ENCODE results near the gene IGFL2.
"Not testable (repeated sequence)": the region's sequence is repeated elsewhere in the genome, so short reads cannot be mapped to it uniquely, and the experiment has no call there.

IGFL2 gene

DNA sequence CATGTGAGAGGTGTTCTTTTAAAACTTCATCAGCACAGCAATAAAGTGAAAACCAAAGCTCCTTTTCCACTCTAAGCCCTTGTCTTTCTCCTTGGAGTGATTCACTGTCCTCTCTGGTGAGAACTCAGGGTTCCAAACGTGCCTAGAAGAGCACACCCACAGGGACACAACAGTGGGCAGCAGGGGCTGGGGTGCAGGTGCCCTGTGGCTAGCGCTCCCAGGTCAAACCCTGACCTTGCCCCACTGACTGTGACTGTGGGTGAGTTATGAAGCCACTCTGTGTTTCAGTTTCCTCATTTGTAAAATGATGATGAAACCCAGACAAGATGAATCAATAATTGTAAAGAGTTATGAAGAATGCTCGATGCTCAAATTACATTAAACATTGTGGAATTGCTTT, 43.9 kb downstream of the IGFL2 start:
- DNase-seq, result no peak

DNA sequence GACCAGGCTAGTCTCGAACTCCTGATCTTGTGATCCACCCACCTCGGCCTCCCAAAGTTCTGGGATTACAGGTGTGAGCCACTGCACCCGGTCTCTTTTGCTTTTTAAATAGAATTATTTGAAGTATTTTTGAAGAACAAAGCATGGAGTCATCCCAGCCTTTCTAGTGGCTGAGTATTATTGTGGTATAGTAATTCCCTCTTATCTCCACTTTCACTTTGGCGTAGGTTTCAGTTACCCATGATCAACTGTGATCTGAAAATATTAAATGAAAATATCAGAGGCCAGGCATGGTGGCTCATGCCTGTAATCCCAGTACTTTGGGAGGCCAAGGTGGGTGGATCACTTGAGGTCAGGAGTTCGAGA, 44.6 kb downstream of the IGFL2 start:
- not testable (repeated sequence) for DNase-seq

DNA sequence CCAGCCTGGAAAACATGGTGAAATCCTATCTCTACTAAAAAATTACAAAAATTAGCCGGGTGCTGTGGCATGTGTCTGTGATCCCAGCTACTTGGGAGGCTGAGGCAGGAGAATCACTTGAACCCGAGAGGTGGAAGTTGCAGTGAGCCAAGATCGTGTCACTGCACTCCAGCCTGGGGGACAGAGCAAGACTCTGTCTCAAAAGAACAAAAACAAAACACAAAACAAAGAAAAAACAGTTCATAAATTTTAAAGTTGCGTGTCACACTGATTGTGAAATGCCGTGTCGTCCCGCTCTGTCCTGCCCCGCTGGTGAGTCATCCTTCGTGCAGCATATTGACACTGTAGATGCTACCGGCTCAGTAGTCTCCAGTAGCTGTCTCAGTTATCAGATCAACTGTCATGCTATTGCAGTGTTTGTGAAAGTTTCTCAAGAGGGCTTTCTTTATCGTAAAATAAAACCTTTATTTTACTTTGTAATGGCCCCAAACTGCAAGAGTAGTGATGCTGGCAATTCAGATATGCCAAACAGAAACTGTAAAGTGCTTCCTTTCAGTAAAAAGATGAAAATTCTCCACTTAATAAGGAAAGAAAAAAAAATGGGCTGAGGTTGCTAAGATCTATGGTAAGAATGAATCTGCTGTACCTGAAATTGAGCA, 45.1 kb downstream of the IGFL2 start:
- DNase-seq, result no peak

DNA sequence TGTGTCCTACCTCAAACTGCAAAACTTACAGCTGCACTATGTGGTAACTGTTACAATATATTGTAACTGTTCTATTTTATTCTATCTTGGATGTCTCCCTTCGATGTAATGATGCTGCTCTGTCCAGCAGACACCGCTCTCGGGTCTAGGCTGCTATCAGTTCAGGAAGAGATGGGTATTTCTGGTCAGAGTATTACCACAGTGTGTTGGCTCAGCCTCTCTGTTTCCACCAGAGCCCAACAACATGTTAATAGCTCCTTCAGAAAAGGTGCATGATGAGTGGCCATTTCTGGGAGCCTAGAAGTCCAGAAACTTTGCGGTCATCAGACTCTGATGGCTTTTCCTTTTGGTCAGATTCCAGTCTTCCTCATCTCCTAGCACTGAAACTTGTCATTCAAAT, 45.6 kb downstream of the IGFL2 start:
- no peak for DNase-seq

DNA sequence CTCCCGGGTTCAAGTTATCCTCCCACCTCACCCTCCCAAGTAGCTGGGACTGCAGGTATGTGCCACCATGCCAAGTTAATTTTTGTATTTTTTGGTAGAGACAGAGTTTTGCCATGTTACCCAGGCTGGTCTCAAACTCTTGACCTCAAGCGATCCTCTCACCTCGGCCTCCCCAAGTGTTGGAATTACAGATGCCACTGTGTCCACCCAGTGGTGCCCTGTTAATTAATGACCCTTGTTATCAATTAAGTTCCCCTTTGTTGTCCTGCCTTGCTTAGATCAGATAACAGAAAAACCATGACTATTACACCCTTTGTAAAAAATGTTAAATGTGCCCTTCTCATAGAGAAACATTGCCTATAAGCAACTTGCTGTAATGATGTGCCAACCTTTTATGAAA, 47.1 kb downstream of the IGFL2 start:
- DNase-seq, result no peak

DNA sequence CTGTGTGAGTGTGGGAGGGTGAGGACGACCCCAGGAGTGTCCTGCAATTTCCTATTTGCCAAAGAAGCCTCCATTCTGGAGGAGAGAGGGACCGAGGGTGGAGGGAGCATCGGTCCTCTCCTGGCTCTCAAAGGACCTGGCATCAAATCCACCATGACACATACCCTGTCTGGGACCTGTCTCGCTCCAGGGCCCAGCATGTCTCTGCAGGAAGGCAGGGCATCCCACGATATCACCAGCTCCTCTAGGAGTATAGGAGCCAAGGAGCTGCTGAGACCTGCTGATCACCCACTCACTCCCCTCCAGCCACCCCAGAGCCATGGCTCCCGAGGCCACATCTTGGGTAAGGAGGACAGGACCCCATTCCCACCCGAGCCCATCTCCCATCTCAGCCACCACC, 47.9 kb downstream of the IGFL2 start:
- DNase-seq, result not testable (repeated sequence)

DNA sequence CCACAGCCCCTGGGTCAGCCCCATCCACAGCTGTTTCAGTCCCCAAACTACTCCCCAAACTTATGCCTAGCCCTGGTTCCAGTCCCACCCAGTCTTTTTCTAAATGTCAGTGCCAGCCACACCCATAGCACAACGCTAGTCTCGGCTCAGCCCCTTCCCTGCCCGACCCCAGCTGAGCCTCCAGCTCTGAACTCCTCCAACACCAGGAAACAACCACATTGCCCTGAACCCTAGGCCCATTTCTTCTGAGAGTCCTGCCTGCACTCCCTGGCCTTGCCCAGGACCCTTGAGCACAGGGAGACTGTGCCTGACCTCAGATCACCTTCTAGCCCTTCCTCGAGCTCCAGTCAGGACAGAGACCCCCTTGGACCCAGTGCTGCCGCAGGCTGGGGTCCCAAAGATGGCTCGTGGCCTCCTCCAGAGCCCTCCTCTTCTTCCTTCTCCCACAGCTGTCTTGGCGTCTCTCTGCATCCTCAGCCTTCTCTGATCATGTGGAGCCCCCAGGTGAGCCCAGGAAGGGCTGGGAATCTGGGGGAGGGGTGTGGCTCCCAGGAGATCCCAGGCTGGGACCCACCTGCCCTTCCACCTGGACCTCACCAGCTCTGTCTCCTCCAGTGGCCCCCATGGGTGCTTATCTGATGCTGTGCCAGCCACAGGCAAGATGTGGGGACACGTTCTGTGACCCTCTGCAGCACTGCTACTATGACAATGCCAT, 48.5 kb downstream of the IGFL2 start:
- DNase-seq, result no peak

DNA sequence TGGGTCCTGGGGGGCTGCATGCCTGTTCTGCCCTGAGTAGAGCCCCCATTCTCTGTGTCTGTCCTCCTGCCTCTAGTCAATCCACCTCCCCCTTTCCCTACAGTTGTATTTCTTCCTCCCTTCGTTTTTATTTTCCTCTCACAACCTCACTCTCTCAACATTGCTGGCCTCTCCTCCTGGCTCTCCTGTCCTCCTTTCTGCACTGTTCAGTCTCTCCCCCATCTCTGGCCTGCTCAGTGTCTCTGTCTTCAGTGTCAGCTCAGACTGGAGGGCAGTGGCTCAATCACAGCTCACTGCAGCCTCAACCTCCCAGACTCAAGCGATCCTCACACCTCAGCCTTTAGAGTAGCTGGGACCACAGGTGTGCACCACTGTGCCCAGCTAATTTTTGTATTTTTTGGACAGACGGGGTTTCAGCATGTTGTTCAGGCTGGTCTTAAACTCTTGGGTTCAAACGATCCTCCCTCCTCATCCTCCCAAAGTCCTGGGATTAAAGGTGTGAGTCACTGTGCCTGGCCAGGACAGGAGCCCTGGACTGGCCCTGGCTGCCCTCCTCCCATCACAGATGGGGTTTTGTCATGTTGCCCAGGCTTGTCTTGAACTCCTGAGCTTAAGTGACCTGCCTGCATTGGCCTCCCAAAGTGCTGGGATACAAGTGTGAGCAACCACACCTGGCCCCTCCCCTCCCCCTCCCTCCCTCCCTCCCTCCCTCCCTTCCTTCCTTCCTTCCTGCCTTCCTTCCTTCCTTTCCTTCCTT, 49.5 kb downstream of the IGFL2 start:
- no peak for DNase-seq

DNA sequence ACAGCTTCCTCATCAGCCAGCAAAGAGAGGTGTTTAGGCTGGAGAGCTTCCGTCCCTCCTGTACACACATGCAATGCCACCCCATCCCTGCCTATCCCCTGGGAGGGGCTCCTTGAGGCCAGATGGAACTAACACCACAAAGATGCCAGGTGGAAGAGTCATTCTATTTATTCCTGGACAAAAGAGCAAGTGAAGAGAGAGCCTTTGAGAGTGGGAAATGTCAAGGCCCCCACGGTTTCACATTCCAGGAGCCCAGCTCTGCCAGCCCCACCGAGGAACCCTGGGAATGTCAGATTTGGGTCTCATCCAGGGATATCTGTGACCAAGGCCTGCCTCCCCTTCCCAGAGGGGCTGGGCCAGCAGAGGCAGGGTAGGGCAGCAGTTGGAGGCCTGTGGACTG, 50.7 kb downstream of the IGFL2 start:
- no peak for DNase-seq

DNA sequence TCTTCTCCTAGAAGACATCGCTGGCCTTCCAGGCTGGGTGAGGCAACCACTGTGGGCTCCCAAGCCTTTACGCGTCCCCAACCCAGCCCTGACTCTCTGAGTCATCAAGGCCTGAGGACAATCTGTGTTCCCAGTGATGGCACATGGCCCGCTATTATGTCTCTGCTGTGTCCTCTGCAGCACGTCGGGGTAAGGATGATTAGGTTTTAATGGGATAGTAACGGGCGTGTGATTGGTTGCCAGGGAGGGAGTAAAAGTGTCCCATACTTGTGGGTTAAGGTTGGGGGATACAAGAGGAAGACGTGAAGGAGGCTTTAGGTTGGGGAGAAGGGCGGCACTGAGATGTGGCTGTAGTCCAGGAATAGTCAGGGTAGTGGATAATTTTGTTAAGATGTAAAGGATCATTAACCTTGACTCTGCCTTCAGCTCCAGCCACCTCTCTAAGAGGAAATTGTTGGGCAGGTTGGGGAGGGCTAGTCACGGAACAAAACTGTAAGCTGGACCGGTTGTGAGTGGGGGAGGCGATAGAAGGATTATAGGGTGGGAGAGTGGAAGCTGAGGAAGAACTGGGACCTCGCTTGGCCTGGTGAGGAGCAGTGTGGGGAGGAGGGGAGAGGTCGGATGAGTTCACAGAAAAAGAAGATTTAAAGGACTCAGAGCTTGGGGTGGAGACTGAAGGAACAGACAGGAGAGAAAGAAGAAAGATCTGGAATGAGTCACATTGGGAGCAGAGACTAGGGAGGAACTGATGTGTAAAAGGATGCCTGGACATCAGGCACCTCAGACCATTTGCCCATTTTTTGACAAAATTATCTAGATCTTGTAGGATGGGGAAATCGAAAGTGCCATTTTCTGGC, 53.6 kb downstream of the IGFL2 start:
- DNase-seq, result no peak

DNA sequence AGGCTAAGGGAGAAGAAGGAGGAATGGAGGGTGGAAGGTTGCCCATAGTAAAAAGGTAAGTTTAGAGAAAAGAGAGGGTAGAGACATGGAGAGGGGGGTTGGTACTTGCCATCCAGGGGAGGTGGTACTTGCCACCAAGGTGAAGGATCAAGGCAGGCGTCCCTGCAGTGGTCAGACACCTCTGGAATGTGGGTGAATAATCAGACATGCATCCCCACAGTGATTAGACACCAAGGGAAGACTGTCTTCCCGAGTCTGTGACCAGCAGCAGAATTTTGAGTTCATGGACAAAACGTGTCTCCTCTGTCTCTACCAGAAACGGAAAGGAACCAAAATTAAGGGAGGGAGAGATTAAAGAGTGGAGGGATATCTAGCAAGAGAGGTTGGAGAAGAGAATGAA, 54.4 kb downstream of the IGFL2 start:
- DNase-seq, result no peak

DNA sequence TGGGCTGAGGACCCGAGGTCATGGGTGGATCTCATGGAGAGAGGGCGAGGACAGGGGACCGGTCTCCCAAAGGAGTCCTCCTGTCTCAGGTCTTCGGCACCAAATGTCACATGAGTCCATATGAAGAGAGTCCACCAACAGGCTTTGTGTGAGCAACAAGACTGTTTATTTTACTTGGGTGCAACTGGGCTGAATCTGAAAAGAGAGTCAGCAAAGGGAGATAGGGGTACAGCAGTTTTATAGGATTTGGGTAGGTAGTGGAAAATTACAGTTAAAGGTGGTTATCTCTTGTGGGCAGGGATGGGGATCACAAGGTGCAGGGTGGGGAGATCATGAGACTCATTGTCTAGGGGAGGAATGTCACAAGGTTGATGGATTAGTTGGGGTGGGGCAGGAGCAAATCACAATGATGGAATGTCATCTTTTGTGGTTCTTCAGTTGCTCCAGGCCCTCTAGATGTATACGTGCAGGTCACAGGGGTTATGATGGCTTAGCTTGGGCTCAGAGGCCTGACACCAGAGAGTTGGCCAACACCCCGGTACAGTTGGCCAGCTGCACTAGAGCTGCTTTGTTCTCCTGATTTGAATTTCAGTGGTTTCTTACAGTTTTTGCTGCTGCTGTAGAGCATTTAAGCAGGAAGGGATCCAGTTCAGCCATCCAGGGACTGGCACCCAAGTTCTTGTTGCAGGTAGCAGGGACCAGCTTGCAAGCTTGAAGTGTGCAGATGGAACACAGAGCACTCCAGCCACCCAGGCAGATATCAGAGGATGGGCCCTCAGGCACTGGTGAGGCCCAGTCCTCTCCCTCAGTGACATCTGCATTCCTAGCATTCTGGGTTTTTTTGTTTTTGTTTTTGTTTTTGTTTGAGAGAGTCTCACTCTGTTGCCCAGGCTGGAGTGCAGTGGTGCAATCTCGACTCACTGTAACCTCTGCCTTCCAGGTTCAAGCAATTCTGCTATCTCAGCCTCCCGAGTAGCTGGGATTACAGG, 55.1 kb downstream of the IGFL2 start:
- no peak for DNase-seq

DNA sequence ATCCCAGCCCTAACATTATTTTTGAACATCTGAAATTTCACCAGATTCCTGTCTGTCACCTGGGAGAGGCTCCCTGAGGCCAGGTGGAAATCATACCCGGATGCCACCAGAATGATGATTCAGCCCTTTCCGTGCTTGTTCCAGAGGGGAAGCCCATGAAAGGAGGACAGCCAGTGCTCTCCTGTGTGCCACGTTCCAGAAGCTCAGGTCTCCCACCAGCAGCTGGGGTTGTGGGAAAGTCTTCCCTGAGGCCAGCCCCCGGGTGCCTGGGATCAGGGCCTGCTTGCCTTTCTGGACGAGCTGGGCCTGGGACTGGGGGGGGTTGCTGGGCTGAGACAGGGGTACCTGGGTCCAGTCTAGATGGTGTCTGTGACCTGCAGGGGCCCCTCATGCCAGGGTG, 56.0 kb downstream of the IGFL2 start:
- DNase-seq, result no peak

DNA sequence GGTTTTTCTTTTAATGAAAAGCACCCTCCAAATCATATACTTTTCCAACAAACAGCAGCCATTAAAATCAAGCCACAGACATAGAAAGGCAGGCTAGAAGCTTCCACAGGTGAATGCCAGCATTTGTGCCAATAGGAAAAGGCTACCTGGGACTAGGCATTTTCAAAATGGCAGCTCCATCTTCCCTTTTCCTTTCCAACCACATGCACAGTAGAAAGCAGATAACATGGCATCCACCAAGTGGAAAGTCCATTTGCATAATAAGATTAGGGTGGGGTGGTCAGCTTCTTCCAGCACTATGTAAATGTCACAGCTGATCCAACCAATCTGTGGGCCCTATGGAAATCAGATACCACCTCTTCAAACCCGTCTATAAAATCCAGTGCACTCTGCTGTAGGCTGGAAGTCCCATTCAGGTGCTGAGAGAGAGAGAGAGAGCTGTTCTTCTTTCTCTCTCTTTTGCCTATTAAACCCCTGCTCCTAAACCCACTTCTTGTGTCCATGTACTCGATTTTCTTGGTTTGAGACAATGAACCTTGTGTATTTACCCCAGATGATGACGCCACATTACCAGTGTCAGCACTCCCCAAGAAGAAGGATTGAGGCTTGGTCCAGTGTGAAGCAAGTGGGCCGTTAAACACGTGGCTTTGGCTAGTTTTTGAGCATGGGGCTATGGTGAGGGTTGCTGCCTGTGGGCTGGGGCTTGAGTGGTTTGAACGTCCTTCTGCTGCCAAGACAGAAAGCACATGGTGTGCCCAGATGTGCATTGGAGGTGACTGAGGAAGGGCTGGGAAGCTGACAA, 57.3 kb downstream of the IGFL2 start:
- no peak for DNase-seq

DNA sequence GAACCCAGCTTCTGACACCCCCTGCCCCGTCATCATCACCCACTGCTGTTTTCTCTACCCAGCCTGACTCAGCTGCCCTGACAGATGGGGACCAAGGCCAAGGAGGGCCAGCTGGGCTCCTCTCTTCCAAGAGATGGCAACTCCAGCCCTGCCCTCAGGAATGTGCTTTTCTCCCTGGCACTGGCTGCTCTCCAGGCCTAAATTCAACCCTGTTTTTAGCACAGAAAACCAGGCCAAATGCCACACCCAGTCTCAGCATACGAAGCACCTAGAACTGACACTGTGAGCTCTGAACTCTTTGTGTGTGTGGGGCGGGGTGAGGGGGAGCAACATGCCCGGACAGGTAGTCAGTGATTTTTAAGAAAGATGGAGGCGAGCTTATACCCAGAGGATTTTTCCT, 58.1 kb downstream of the IGFL2 start:
- DNase-seq, result no peak

DNA sequence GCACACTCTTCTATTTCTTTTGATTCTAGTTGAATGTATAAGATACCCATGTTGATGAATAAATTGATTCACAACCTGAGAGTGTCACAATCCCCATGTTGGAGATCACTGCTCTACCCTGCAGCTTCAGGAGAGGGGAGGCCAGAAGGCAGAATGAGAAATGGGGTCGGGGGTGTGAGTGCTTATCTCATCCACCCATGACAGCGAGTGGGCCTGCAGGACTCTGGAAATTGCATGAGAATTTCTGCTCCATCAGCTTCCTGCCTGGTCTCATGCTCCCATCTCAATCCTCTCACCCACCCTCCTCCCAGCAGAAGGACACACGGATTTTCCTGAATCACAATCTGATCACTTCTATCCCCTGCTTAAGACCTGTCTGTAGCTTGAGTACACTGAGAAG, 58.6 kb downstream of the IGFL2 start:
- DNase-seq, result no peak

DNA sequence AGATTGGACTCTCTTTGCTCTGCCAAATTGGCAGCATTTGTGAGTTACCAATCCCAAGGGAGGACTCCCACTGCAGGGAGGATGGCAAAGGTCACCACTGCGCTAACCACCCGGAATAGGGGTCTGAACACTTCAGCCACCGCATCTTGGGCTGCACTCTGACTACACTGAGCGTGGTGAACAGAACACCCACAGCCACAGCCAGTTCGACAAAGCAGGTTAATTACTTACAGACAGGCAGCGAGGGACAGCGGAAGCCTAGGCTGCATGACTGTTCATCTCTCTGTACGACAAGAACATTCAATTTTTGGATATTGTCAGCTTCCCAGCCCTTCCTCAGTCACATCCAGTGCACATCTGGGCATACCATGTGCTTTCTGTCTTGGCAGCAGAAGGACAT, 59.8 kb downstream of the IGFL2 start:
- not testable (repeated sequence) for DNase-seq

DNA sequence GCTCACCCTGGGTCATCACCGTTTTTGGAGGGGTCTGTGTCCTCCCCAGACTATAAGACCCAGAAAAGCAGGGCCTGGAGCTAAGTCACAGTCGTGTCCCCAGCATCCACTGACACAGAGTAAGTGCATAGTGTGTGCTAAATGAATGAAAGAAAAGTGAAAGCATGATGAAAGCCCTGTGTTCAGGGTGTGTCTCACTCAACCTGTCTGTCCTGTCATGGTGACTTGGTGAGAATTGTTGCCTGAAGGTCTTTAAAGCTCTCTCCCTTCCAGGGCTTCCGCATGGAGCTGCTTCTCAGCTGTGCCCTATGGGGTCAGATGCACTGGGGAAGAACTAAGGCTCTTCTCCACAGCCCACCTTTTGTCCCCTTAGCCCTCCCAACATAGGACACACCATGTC, 61.0 kb downstream of the IGFL2 start:
- DNase-seq, result no peak

DNA sequence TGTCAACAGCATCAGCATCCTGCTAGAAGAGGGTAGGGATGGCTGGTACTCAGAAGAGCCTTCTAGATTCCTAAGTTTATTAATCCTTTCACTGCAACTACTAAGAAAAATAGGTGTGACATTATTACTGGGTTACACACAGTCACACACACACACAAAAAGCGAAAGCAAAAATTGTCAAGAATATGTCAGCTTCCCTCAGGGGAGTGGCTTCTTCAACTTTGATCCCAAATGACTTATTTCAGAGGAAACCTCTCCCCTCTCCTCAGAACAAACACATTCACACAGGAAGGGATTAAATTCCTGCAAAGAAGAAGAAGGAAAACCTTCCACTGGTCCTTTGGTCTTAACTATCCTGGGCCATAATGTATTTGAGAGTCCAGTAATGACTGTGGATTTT, 61.4 kb downstream of the IGFL2 start:
- DNase-seq, result no peak

DNA sequence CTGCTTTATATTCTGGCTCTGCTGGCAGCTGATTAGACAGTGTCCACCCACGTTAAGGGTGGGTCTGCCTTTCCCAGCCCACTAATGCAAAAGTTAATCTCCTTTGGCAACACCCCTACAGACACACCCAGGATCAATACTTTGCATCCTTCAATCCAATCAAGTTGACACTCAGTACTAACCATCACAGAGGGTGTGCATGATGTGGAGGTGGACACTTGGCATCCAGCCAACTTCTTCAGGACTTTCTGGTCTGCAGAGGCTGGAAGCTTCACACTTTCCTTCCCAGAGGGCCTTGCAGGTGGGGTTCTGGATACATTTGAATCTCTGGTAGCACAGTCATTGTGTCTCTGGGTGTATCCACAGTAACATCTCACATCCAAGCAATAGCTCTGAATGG, 62.6 kb downstream of the IGFL2 start:
- DNase-seq, result no peak

Measured in activated CD4-positive, alpha-beta T cell treated with anti-CD3 and anti-CD28 coated beads for 1 hour (primary cell).